ENCODE results near the gene VPS41. TPM values are rescaled to one million over a fixed set of nuclear protein-coding genes. Genes with fewer than 3 reads are reported as not detected.

VPS41 gene
- total RNA-seq, 3 donors from 2014 or later (not counting 1 experiment from before 2014, with no cell fraction given): 67.3 to 81.8 (median 78.9) TPM

GRCh38 chr7:38840736-38841460, 68.1 kb downstream of the VPS41 start:
- H3K36me3 Mint-ChIP-seq: no peaks in the 10 kb centered on the region
- Histone ChIP-seq H3K4me3 (ENCODE audit: low read length) (no peak overlapping the region), H3K4me1 (ENCODE audit: control insufficient read depth, insufficient read depth, low read length) (no peaks in the 10 kb centered on the region), H3K27ac (ENCODE audit: low read length) (no peak overlapping the region), H3K36me3 (ENCODE audit: control insufficient read depth, insufficient read depth, low read length) (no peaks in the 10 kb centered on the region), H3K27me3 (ENCODE audit: control insufficient read depth, insufficient read depth, low read length) (no peaks in the 10 kb centered on the region), H3K9me3 (ENCODE audit: control insufficient read depth, insufficient read depth, low read length) (no peaks in the 10 kb centered on the region)
- H3K4me3 Mint-ChIP-seq: no peak overlapping the region
- WGBS (ENCODE audit: insufficient coverage): 100% methylated on average over 1 of the region's 2 CpGs
- no peaks in the 10 kb centered on the region for H3K9me3 Mint-ChIP-seq
- TF ChIP-seq CTCF (IDR thresholded peaks at IDR 0.05): no peak
- peaks cover 29 to 34% of the 10 kb centered on the region in 2 donors for H3K4me1 Mint-ChIP-seq
- intact Hi-C loops (cut with micrococcal nuclease): no loop called here
- H3K27ac Mint-ChIP-seq: no peak overlapping the region
- no peaks in the 10 kb centered on the region for H3K27me3 Mint-ChIP-seq (ENCODE audit: low read depth in 2 of 2)
- DNase-seq: no peak
- ATAC-seq: no peak

GRCh38 chr7:38839851-38840250, 69.1 kb downstream of the VPS41 start:
- no peak for TF ChIP-seq CTCF (IDR thresholded peaks at IDR 0.05)
- ATAC-seq: no peak
- no peaks in the 10 kb centered on the region for H3K4me1 ChIP-seq (ENCODE audit: control insufficient read depth, insufficient read depth, low read length)
- no peak overlapping the region for H3K4me3 Mint-ChIP-seq
- H3K9me3 ChIP-seq (ENCODE audit: control insufficient read depth, insufficient read depth, low read length): no peaks in the 10 kb centered on the region
- H3K27ac Mint-ChIP-seq: no peak overlapping the region
- peaks cover 28 to 30% of the 10 kb centered on the region in 2 donors for H3K4me1 Mint-ChIP-seq
- H3K27me3 ChIP-seq (ENCODE audit: control insufficient read depth, insufficient read depth, low read length): no peaks in the 10 kb centered on the region
- intact Hi-C loops (cut with micrococcal nuclease): no loop called here
- WGBS (ENCODE audit: insufficient coverage): 98% methylated on average over 4 of the region's 5 CpGs
- no peaks in the 10 kb centered on the region for H3K9me3 Mint-ChIP-seq
- no peak overlapping the region for H3K27ac ChIP-seq (ENCODE audit: low read length)
- no peak for DNase-seq
- no peaks in the 10 kb centered on the region for H3K36me3 ChIP-seq (ENCODE audit: control insufficient read depth, insufficient read depth, low read length)
- H3K4me3 ChIP-seq (ENCODE audit: low read length): no peak overlapping the region
- no peaks in the 10 kb centered on the region for H3K27me3 Mint-ChIP-seq (ENCODE audit: low read depth in 2 of 2)
- no peaks in the 10 kb centered on the region for H3K36me3 Mint-ChIP-seq

GRCh38 chr7:38838725-38839385, 70.1 kb downstream of the VPS41 start:
- Mint-ChIP-seq H3K4me3 (no peak overlapping the region), H3K9me3 (no peaks in the 10 kb centered on the region)
- no peak for ATAC-seq

More at GRCh38 chr7:38838725-38839385, 70.1 kb downstream of the VPS41 start:
- H3K36me3 ChIP-seq (ENCODE audit: control insufficient read depth, insufficient read depth, low read length): no peaks in the 10 kb centered on the region
- DNase-seq: no peak
- no peaks in the 10 kb centered on the region for H3K9me3 ChIP-seq (ENCODE audit: control insufficient read depth, insufficient read depth, low read length)
- H3K4me1 Mint-ChIP-seq: peaks cover 26 to 28% of the 10 kb centered on the region in 2 donors
- no peaks in the 10 kb centered on the region for H3K27me3 ChIP-seq (ENCODE audit: control insufficient read depth, insufficient read depth, low read length)
- TF ChIP-seq CTCF (IDR thresholded peaks at IDR 0.05): no peak
- H3K27ac Mint-ChIP-seq: no peak overlapping the region
- no peak overlapping the region for H3K4me3 ChIP-seq (ENCODE audit: low read length)
- H3K36me3 Mint-ChIP-seq: no peaks in the 10 kb centered on the region
- no peaks in the 10 kb centered on the region for H3K4me1 ChIP-seq (ENCODE audit: control insufficient read depth, insufficient read depth, low read length)
- no peaks in the 10 kb centered on the region for H3K27me3 Mint-ChIP-seq (ENCODE audit: low read depth in 2 of 2)
- intact Hi-C loops (cut with micrococcal nuclease): no loop called here
- 96% methylated on average over 6 of the region's 6 CpGs for WGBS (ENCODE audit: insufficient coverage)
- no peak overlapping the region for H3K27ac ChIP-seq (ENCODE audit: low read length)

All from natural killer cell (primary cell).